ENCODE measurements around the gene CPD.
A peak's percentile ranks its signal among the peaks of the same experiment; 100 is the strongest.

The CPD gene

DNA sequence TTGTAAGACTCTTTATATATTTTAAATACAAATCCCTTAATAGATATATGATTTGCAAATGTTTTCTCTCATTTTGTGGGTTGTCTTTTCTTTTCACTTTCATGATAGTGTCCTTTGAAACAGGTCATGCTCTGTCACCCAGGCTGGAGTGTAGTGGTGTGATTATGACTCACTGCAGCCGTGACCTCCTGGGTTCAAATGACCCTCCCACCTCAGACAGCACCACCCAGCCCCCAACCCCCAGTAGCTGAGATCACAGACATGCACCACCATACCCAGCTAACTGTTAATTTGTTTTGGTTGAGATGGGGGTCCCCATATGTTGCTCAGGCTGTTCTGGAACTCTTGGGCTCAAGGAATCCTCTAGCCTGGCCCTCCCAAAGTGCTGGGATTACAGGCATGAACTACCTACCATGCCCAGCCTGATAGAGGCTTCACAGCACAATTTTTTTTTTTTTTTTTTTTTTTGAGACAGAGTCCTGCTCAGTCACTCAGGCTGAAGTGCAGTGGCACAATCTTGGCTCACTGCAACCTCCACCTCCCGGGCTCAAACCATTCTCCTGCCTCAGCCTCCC is 26.4 kb upstream of the CPD start:
- no peak for DNase-seq (ENCODE audit: low read depth in 2 of 2)

DNA sequence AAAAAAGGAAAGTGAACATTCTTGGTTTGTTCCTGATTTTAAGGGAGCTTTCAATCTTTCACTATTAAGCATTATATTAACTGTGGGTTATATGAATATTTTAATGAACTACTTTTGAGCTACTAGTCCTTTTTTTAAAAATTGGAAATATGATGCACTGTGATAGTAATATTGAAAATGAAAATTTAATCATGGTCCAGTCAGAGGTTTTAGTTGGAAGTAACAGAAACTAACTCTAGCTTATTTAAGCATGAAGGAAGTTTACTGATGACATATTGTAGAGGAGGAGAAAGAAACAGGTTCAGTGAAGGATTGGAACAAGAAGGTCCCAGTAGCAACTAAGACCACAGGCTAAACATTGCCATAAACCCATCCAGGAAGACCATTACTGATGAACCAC is 24.0 kb upstream of the CPD start:
- no peak for DNase-seq (ENCODE audit: low read depth in 2 of 2)

DNA sequence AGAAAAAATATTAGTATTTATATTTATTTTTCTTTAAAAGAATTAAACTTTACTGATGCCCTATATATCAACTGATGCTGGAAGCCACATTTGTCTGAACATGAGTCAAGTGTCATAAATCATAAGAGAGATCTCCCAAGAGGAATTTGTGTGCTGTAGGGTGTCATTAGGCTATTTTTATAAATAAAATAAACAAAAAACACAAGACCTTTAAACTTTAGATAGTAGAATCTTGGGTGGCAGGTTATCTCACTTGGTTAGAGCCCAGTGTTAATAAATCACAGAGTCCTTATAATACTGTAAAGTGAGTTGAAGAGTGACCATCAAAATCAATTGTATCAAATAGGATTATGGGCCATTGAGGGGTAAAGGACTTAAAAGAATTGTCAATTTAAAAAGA is 21.3 kb upstream of the CPD start:
- no peak for DNase-seq (ENCODE audit: low read depth in 2 of 2)

DNA sequence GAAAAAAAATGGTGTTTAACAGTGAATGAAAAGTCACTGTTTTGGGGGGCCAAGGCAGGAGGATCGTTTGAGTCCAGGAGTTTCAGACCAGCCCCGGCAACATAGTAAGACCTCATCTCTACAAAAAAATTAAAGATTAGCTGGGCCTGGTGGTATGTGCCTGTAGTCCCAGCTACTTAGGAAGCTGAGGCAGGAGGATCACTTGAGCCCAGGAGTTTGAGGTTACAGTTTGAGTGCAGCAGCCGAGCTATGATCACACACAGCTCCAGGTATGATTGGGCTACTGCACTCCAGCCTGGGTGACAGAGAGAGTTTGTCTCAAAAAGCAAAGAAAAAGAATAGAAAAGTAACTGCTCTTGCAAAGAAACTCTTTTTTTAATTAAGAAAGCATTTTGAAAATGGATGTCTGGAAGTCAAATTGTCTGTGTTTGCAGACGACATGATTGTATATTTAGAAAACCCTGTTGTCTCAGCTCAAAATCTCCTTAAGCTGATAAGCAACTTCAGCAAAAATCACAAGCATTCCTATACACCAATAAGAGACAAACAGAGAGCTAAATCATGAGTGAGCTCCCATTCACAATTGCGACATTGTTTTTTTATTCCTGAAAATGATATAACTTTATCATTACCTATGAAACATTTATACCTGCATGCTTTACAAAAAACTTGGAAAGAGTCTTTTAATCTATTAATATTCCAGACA is 20.5 kb upstream of the CPD start:
- DNase-seq (ENCODE audit: low read depth in 2 of 2) = no peak

DNA sequence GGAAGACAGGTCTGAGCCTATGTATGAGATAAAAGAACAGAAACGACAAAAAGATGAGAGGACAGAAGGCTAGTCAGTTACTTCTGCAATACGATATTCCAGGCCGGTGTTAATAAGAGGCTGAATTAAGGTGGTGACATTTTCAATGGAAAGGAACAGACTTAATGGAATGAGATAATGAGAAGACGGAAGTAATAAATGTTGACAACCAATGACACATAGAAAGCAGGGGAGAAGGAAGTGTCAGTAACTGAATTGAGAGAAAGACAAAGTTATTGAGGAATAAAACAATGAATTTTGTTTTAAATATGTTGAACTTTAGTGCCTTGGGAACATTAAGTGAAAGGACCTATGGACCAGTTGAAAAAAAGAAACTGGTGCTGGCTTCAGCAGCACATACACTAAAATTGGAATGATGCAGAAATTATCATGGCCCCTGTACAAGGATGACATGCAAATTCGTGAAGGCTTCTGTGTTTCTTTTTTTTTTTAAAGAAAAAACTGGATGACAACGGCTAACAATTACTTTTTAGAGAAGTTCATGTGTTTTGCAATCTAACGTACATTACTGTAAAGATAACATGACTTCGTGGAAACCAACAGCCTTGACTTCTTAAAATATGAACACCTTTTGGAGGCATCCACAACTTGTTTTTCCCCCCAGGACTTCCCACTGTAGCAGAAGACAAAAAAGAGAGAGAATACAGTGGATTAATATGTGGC is 18.5 kb upstream of the CPD start:
- no peak for DNase-seq (ENCODE audit: low read depth in 2 of 2)

DNA sequence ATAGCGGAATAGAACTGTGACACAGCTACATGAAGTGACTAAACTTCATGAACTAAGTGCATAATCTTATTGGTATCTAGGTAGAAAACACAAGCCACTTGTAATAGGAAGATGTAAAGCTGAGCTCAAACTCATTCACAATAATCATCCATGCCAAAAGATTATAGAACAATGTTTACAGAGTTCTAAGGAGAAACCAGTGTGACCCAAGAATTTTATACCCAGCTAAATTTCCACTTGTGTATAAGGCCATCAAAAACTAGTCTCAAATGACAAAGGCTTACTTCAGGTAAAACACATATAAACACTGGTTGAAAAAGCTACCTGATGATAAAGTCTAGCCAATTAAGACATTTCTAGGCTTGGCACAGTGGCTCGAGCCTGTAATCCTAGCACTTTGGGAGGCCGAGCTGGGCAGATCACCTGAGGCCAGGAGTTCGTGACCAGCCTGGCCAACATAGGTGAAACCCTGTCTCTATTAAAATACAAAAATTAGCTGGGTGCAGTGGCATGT is 16.9 kb upstream of the CPD start:
- DNase-seq (ENCODE audit: low read depth in 2 of 2) = no peak

DNA sequence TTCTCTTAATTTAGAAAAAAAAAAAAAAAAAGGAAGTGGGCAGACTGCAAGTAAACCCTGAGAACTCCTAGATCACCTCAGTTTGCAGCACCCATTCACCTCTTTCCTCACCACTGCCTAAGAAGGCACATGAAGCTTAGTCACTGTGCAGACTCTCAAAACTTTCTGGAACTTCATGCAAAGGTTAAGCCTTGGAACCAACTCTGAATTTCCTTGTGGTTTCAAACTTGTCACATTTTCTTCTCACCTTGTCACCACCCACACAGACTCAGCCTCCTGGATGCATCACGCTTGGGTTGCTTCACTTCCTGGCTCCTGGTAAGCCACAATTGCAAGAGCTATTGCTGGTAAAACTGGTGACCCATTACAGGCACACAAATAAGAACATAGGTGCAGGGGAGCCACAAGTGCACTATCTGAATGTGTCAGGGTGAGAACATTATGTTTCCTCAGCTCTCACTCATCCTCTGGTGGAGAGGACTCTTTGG is 15.0 kb upstream of the CPD start:
- DNase-seq (ENCODE audit: low read depth in 2 of 2) = peak; percentile 62 to 84

DNA sequence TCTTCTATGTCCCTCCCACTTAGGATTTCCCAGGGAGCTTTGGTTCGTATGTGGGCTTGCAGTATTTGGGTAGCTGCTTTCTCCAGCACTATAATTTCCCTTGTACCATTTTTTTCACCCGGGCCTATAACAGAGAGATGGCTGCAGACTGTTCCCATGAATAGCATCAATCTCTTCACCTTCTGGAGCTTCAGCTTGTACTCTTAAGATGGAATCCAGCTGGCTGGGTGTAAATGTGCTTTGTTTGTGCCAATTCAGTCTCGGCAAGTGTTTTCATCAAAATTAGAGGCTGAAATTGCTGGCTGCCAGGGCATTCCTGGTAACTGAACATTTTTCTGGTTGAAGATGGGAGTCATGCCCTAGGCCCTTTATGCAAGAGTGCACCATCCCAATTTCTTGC is 12.2 kb upstream of the CPD start:
- no peak for DNase-seq (ENCODE audit: low read depth in 2 of 2)

DNA sequence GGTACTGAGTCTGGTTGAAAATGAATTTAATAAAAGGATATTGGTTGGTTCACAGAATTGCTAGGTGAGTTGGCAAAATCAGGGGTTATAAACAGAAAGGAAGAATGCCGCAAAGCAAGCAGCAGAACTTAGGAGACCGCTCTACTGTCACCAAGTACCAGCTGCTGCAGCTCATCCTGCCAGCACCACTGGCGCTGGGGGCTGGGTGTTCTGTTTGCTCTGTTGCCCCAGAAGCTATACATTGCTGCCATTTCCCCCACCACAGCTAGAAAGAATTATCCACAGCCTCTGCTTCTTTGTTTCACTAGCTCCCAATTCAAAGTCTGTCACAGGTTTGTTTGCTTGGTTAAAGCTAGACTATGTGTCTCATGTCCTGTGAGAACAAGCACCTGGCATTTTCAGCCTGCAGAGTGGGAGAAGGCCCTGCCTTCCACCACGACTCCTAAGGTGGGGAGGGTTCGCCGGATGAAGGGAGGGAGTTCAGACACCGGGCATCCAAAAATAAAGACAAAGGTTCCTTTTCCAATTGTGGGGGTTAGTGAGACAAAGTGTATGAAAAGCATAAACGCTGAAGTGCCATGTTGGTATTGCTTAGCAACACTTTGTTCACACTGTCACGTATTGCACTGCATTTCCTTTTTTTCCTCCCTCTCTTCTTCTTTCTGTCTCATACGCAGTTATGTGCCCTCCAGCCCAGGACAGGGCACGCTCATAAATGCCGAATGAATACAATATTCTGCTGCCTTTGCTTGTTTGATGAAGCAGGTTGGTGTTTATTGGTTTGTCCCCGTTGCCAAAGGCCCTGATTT is 9.6 kb upstream of the CPD start:
- no peak for DNase-seq (ENCODE audit: low read depth in 2 of 2)

DNA sequence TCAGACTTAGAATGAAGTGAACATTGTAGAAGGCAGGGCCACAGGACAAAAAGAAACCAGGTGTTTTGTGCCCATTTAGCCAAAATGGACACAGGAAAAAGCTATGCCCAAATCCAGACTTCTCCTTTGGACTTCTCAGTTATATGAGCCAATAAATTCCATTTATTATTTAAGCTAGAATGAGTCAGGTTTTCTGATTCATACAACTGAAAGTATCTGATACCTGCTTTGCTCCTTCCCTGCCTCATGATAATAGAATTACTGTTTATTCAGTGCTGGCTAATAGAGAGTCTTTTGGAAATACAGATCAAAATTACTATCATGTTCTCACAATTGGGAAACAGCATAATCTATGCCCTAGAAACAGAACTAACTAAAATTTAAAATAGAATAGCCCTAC is 8.7 kb upstream of the CPD start:
- DNase-seq (ENCODE audit: low read depth in 2 of 2) = no peak

DNA sequence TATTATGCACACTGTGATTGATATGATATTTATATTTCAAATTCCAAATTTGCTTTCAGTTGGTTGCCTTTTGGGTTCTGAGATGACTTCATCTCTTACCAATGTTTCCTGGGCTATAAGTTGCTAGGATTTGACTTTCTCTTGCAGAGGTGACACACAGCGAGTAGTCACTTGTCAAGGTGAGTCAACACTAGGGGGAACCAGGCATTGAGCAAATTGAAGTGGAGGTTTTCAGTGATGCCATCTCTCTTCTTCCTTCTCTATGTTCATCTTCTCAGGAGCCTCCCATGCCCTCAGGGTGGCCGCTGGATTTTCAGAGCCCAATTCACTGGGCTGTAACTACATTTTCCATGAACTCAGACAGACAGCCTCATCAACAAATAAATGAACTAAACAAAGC is 6.0 kb upstream of the CPD start:
- no peak for DNase-seq (ENCODE audit: low read depth in 2 of 2)

DNA sequence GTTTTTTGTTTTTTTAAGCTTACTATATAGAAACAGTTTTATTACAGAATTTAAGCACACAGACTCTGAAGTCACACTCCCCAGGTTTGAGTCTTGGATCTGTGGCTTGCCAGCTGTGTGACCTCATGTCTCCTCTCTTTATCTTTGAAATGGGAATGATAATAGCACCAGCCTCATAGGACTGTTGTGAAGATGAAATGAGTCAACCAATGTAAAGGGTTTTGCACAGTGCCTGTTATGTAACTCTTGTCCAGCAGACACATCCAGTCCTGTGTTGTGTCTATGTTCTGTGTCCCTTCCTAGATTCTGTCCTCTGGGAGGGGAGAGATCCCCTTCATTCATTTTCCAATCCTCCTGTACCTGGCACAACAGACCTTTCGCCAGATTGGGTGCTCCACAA is 3.1 kb upstream of the CPD start:
- DNase-seq (ENCODE audit: low read depth in 2 of 2) = no peak

DNA sequence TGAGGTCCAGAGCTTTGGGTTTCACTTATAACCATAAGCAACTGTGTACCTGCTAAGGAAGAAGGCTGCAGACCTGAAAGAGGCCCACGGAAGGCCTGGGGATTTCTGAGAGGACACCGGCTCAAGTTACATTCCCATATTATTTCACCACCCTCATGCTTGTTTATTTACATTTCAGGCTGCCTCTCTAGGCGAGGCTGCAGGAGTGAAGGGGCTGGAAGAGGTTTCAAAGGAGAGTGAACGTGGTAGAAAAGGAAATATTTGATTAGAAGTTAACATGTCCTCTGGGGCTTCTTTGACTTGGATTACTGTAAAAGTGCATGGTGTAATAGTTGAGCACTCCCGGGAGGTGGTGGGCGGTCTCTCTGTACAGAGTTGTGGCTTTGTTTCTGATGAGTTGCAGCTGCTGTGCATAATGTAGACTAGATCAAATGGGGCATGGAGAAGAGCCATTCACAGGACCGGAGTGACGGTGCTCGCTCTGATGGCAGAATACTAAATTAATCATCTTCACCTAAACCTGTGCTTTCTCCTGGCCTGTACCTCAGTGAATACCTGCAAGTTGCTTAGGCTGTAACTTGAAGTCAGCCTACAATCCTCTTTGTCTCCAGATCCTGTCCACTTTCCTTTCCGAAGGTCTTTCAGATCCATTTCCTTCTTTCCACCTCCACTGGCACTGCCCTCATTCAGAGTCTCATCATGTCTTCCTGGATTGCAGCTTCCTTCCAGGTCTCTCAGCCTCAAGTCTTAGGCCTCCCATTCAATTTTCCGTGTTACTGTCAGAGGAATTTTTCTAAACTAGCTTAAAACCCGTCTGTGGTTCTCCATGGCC is 1.9 kb upstream of the CPD start:
- DNase-seq (ENCODE audit: low read depth in 2 of 2) = peak in 1 of 2 donors; percentile 20

DNA sequence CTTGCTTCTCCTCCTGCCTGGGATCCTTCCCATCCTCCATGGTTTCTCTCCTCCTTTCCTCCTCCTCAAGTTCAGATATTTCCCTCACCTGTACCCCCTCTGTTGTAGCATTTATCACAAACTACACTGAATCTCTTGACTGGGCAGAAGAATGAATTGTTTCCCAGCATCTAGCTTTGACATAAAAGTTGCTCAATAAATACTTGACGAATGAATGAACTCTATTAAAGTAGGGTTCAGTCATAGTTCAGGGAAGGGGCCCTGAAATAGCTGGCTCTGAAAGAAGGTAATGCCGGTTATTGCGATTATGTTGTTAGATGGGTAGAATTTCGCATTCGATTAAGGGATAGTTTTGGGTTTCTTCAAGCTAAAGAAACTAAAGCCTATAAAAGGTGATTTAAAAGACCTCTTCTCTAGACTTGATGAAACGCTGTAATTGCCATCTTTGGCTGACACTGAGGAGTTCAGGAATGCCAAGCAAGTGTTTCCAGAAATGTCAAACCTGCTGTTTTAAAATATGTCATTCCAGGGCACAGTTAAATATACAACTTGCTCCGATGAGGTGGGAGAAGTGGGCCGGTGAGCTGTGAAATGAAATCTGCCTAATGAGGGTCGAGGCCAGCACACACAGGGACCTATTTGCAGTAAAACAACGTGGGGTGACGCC is 1.0 kb upstream of the CPD start:
- no peak for DNase-seq (ENCODE audit: low read depth in 2 of 2)

DNA sequence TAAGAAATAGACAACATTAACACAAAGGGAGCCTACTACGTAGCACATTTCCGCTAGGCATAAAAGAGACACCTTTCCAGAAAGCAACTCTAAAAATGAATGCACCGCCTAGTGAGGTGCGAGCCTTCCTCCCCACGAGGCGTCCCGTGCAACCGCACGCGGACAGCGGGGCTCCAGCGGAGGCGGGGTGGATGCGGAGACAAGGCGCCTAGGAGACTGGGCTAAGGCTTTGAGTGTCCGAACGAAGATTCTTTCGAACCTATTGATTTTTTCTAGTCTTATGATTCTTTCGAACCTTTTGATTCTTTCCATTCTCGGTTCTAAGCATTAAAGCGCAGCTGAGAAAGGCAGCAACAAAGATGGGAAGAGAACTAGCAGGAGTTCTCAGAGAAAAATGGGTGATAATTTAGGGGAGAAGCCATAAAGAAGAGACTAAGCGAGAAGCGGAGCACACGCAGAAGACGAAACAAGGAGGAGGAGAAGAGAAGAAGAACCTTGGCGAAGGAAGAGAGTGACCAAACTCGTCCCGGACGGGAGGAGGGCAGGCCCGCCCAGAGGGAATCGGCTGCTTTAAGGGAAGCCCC is 394 bp upstream of the CPD start:
- DNase-seq (ENCODE audit: low read depth in 2 of 2) = peak; percentile 35 to 36

DNA sequence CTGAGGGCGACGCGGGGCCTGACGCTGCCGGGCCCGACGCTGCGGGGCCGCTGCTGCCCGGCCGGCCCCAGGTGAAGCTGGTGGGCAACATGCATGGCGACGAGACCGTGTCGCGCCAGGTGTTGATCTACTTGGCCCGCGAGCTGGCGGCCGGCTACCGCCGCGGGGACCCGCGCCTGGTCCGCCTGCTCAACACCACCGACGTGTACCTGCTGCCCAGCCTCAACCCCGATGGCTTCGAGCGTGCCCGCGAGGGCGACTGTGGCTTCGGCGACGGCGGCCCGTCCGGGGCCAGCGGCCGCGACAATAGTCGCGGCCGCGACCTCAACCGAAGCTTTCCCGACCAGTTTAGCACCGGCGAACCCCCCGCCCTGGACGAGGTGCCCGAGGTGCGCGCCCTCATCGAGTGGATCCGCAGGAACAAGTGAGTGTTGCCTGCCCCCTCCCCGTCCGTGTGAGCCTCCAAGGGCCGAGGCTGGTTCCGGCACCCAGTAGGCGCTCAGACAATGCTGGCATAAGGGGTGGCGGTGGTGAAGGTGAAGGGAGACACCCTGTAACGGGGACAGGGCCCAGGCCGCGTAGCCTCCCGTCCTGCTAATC is 676 bp downstream of the CPD start:
- no peak for DNase-seq (ENCODE audit: low read depth in 2 of 2)

DNA sequence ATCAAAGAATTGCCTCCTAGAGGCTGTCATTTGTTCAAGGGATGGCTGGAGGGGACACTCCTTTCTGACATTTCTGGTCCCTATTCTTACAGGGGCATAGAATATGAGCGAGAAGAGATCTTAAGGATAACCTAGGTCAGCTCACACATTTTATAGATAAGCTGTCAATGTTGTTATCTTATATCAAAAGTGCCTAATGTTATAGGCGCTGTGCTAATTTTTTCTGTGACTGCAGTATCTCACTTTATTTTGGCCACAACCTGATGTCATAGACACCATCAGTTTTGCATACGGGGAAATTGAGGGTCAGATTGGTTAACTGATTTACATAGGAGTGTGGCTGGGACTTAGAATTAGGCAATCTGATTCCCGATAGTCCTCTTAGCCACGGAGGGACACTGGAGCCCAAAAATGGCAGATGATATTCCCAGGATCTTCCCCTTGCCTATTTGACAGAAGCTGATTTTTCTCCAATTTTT is 1.2 kb downstream of the CPD start:
- DNase-seq (ENCODE audit: low read depth in 2 of 2) = no peak

DNA sequence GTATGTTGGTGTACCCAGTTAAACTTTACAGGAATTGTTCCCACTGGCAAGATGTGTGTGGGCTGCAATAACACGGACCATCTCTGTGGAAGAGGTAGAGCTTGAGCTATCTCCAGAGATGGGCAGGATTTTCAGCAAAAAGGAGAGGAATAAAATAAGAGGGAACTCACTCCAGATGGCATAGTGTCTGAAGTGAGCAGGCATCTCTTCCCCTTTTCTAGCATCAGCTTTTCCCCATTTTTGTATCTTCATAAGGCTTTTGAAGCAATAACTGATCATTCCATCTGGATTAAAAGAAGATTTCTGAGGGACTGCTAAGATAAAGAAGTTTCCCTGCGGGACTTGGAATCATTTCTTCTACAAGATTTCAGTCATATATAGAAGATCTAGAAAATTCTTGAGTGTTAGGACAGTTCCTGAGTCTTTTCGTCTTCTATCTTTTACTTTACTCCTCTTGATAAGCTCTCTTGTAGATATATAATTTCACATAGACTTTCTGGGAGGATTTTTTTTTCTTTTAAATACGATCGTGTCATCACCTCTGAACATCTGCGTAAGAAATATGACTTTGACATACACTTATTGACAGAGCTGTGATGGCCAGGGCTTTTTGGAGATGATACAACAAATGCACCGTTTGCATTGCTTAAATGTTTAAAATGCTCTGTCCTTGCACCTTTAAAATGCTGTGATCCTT is 2.1 kb downstream of the CPD start:
- no peak for DNase-seq (ENCODE audit: low read depth in 2 of 2)

DNA sequence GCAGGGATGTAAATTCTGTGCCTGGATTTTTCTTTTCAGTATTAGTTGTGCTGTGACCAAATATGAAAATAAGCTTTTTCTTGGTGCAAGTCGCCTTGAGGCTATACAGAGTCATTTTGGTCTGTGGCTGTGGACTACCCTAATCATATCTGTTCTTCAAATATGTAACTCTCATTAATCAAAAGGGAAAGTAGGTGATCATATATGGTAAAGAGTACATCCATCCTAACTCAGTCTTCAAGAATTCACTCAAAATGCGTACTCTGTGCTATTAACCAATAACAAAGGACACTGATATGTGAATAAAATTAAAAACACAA is 2.6 kb downstream of the CPD start:
- no peak for DNase-seq (ENCODE audit: low read depth in 2 of 2)

All from stimulated activated CD8-positive, alpha-beta memory T cell treated with anti-CD3 and anti-CD28 coated beads, Interleukin-15, amount 100 ng/mL, for 4 hours (primary cell).